ENCODE results near the gene TOB1.
A peak's percentile ranks its signal among the peaks of the same experiment; 100 is the strongest.

- TF ChIP-seq POLR2AphosphoS5 (IDR thresholded peaks at IDR 0.05) (peak in 1 of 2 donors; percentile 35), CTCF (IDR thresholded peaks at IDR 0.05) (no peak)
These were observed 6.7 kb upstream of the TOB1 start for GRCh38 chr17:50872710-50873424.
